H1 (cell line): ENCODE measurements around the gene ARHGAP26. TPM values are rescaled to one million over a fixed set of nuclear protein-coding genes. Genes with fewer than 3 reads are reported as not detected.

ENCODE experiments used
- CTCF ChIA-PET: fragments of 300-600 bp; sonication (Branson Sonifier 250); formaldehyde crosslinking; loops from one replicate; lab custom pipeline; 2021; ENCODE audit not compliant: partially characterized antibody; lab: Charles Lee
- POLR2A ChIA-PET: fragments of 300-600 bp; sonication (Branson Sonifier 250); formaldehyde crosslinking; loops from one replicate; lab custom pipeline; 2021; ENCODE audit warnings: inconsistent platforms; ENCODE audit not compliant: partially characterized antibody; lab: Charles Lee
- DNase-seq, 2 experiments: peaks; one replicate each; pipeline versions ENCODE4 v3.0.0 to v3.0.0-alpha.2; 2010 to 2022; ENCODE audit warnings: low spot score in 2 of 2, low read depth in 1 of 2, mixed read lengths in 1 of 2
- FAIRE-seq: peaks from 2 replicates; lab custom pipeline; 2011; peaks lifted over from hg19 to GRCh38; lab: Jason Lieb, UNC
- H2AFZ ChIP-seq: 2 replicates; pipeline ENCODE4 v1.8.1; 2012; ENCODE audit warnings: low read length, inconsistent platforms
- H2AK5ac ChIP-seq: 2 replicates; pipeline ENCODE4 v1.6.1; 2013; ENCODE audit warnings: low read depth, low read length
- H2BK120ac ChIP-seq: replicated peaks from 2 replicates; pipeline ENCODE3; 2013; ENCODE audit warnings: low read depth, low read length, inconsistent platforms
- H2BK12ac ChIP-seq: 2 replicates; pipeline ENCODE4 v1.6.1; 2013; ENCODE audit warnings: low read depth, low read length
- H2BK15ac ChIP-seq: 2 replicates; pipeline ENCODE4 v1.6.1; 2013; ENCODE audit warnings: low read length
- H2BK20ac ChIP-seq: 2 replicates; pipeline ENCODE4 v1.6.1; 2013; ENCODE audit warnings: low read length
- H2BK5ac ChIP-seq: 2 replicates; pipeline ENCODE4 v1.6.1; 2013; ENCODE audit warnings: low read depth, low read length
- H3K14ac ChIP-seq: 2 replicates; pipeline ENCODE4 v1.6.1; 2013; ENCODE audit warnings: inconsistent platforms; ENCODE audit not compliant: insufficient read length
- H3K18ac ChIP-seq: 2 replicates; pipeline ENCODE4 v1.6.1; 2013; ENCODE audit warnings: low read length; ENCODE audit errors: extremely low read depth
- H3K23ac ChIP-seq: 2 replicates; pipeline ENCODE4 v1.6.1; 2013; ENCODE audit warnings: inconsistent platforms; ENCODE audit not compliant: insufficient read length
- H3K23me2 ChIP-seq: 2 replicates; pipeline ENCODE4 v1.6.1; 2013; ENCODE audit warnings: low read depth, low read length
- H3K27ac ChIP-seq: 2 replicates; pipeline ENCODE4 v1.6.1; 2011; ENCODE audit warnings: low read depth, low read length, inconsistent platforms
- H3K27me3 ChIP-seq, 4 experiments: replicated peaks in 1 of 4; 1 replicate in 1 of 4; 2 replicates in 3 of 4; pipeline versions ENCODE4 v1.6.1 to v1.8.1; 2011 to 2013; ENCODE audit warnings: low read length in 3 of 4, mild to moderate bottlenecking in 3 of 4, inconsistent platforms in 2 of 4, mixed read lengths in 2 of 4, moderate library complexity in 1 of 4; ENCODE audit not compliant: control insufficient read depth in 3 of 4, insufficient read depth in 3 of 4; ENCODE audit errors: extremely low read depth in 1 of 4
- H3K36me3 ChIP-seq, 4 experiments: 2 replicates each; pipeline versions ENCODE4 v1.6.1 to v1.8.1; 2011 to 2013; ENCODE audit warnings: mild to moderate bottlenecking in 4 of 4, low read length in 3 of 4, moderate library complexity in 2 of 4, control low read depth in 1 of 4, inconsistent platforms in 1 of 4; ENCODE audit not compliant: insufficient read depth in 4 of 4, control insufficient read depth in 2 of 4
- H3K4ac ChIP-seq: replicated peaks from 2 replicates; pipeline ENCODE3; 2013; ENCODE audit warnings: low read length, low read depth, mixed read lengths, inconsistent platforms; ENCODE audit not compliant: insufficient read length
- H3K4me1 ChIP-seq, 4 experiments: replicated peaks in 1 of 4; 1 replicate in 1 of 4; 2 replicates in 3 of 4; pipeline versions ENCODE4 v1.6.1 to v1.8.1; 2011 to 2013; ENCODE audit warnings: low read length in 3 of 4, inconsistent platforms in 2 of 4, mixed read lengths in 1 of 4; ENCODE audit not compliant: insufficient read depth in 4 of 4, control insufficient read depth in 3 of 4
- H3K4me2 ChIP-seq, 2 experiments: 2 replicates each; pipeline versions ENCODE4 v1.6.1 to v1.8.1; 2011 to 2013; ENCODE audit warnings: low read depth in 2 of 2, low read length in 2 of 2, control low read depth in 1 of 2, inconsistent platforms in 1 of 2, mild to moderate bottlenecking in 1 of 2; ENCODE audit not compliant: insufficient read depth in 1 of 2
- H3K4me3 ChIP-seq, 4 experiments: fragments of 200-600, 300-600 bp in 1 of 4; sonication (generic), shearing (Covaris generic), sonication (Bioruptor Twin) in 1 of 4; 2 replicates each; pipeline versions ENCODE4 v1.5.1 to v1.8.1; 2011 to 2016; ENCODE audit warnings: low read length in 4 of 4, low read depth in 3 of 4, control low read depth in 2 of 4, inconsistent platforms in 2 of 4, mild to moderate bottlenecking in 2 of 4, mixed read lengths in 1 of 4, moderate library complexity in 1 of 4; ENCODE audit not compliant: insufficient read depth in 2 of 4; ENCODE audit errors: extremely low read depth in 1 of 4
- H3K56ac ChIP-seq: replicated peaks from 2 replicates; pipeline ENCODE3; 2013; ENCODE audit warnings: low read depth, mild to moderate bottlenecking, mixed read lengths, low read length, inconsistent platforms; ENCODE audit not compliant: insufficient read length
- H3K79me1 ChIP-seq: 2 replicates; pipeline ENCODE4 v1.6.1; 2013; ENCODE audit warnings: low read depth, low read length, control low read depth
- H3K79me2 ChIP-seq, 2 experiments: 2 replicates each; pipeline versions ENCODE4 v1.6.1 to v1.8.1; 2012 to 2013; ENCODE audit warnings: low read length in 2 of 2, mild to moderate bottlenecking in 2 of 2, inconsistent platforms in 1 of 2; ENCODE audit not compliant: insufficient read depth in 2 of 2, control insufficient read depth in 1 of 2
- H3K9ac ChIP-seq, 4 experiments: replicated peaks in 1 of 4; 1 replicate in 1 of 4; 2 replicates in 3 of 4; pipeline versions ENCODE4 v1.6.1 to v1.8.1; 2011 to 2013; ENCODE audit warnings: low read depth in 3 of 4, low read length in 3 of 4, control low read depth in 2 of 4, mild to moderate bottlenecking in 2 of 4, moderate library complexity in 2 of 4, inconsistent platforms in 1 of 4; ENCODE audit errors: extremely low read depth in 1 of 4
- H3K9me3 ChIP-seq, 2 experiments: 2 replicates each; pipeline versions ENCODE4 v1.6.1 to v1.8.1; 2012 to 2013; ENCODE audit warnings: mild to moderate bottlenecking in 2 of 2, moderate library complexity in 2 of 2, control low read depth in 1 of 2, inconsistent platforms in 1 of 2, low read depth in 1 of 2, low read length in 1 of 2, mixed read lengths in 1 of 2; ENCODE audit not compliant: insufficient read depth in 2 of 2
- H4K20me1 ChIP-seq, 2 experiments: replicated peaks in 1 of 2; 2 replicates each; pipeline versions ENCODE3 to v1.8.1; 2011 to 2013; ENCODE audit warnings: inconsistent platforms in 2 of 2, low read length in 2 of 2, mild to moderate bottlenecking in 1 of 2; ENCODE audit not compliant: insufficient read depth in 2 of 2, control insufficient read depth in 1 of 2
- H4K5ac ChIP-seq: 2 replicates; pipeline ENCODE4 v1.6.1; 2013; ENCODE audit warnings: low read length, low read depth, mixed read lengths, inconsistent platforms; ENCODE audit not compliant: insufficient read length
- H4K8ac ChIP-seq: 2 replicates; pipeline ENCODE4 v1.8.0; 2013; ENCODE audit warnings: mild to moderate bottlenecking, moderate library complexity, low read length, inconsistent platforms; ENCODE audit not compliant: insufficient read depth; ENCODE audit errors: extremely low read depth
- H4K91ac ChIP-seq: replicated peaks from 2 replicates; pipeline ENCODE3; 2013; ENCODE audit warnings: low read length, mixed read lengths, inconsistent platforms; ENCODE audit not compliant: insufficient read length
- HDAC6 ChIP-seq: IDR thresholded peaks from one replicate; pipeline ENCODE4 v1.7.1; 2012; ENCODE audit warnings: low read depth, mild to moderate bottlenecking, inconsistent platforms, low read length, moderate library complexity
- JUND ChIP-seq: IDR thresholded peaks from 2 replicates; pipeline ENCODE4 v1.6.1; 2011; ENCODE audit warnings: mild to moderate bottlenecking, improper control_type of control experiment, low read length
- MAFK ChIP-seq: IDR thresholded peaks from 2 replicates; pipeline ENCODE4 v1.6.1; 2012; ENCODE audit warnings: low read depth, mild to moderate bottlenecking, improper control_type of control experiment, low read length
- RNF2 ChIP-seq: fragments of 200-900, 300-1000 bp; sonication (generic); IDR thresholded peaks from 2 replicates; pipeline ENCODE4 v1.7.1; 2016; ENCODE audit warnings: borderline replicate concordance, low read depth, mild to moderate bottlenecking, antibody characterized with exemption, low read length; ENCODE audit not compliant: poor library complexity, severe bottlenecking; ENCODE audit errors: missing control alignments
- TAF1 ChIP-seq: IDR thresholded peaks from 2 replicates; pipeline ENCODE4 v1.6.1; 2011; ENCODE audit warnings: mild to moderate bottlenecking, low read depth, low read length
- TCF12 ChIP-seq: IDR thresholded peaks from 2 replicates; pipeline ENCODE4 v1.6.1; 2011; ENCODE audit warnings: low read depth, mild to moderate bottlenecking, low read length
- WGBS, 2 experiments: shearing (Covaris generic) in 1 of 2; methylation state at CpG; one replicate each; pipeline versions ENCODE4 v1.1.6 to v1.1.7; 2013 to 2015; ENCODE audit warnings: low lambda C conversion rate in 2 of 2, mixed read lengths in 2 of 2, inconsistent platforms in 1 of 2, low coverage in 1 of 2, missing lambda C conversion rate in 1 of 2; ENCODE audit not compliant: insufficient replicate concordance in 2 of 2, insufficient coverage in 1 of 2, insufficient read length in 1 of 2; ENCODE audit errors: extremely low coverage in 1 of 2, missing lambda C conversion rate in 1 of 2; 5-methylcytosine and 5-hydroxymethylcytosine counted together
- polyA plus RNA-seq, 7 experiments: library from polyadenylated mRNA; depleted of rRNA in 3 of 7; stranded (reverse) in 5 of 7; unstranded in 2 of 7; fragments of >200 nt in 5 of 7; fragments of 200-250 nt in 2 of 7; gene quantifications; 1 replicate in 5 of 7; 2 replicates in 1 of 7; 4 replicates in 1 of 7; pipeline versions ENCODE4 v1.2.1 to v1.2.3, GENCODE V29; 2011 to 2013; ENCODE audit warnings: missing spikeins in 2 of 7, mixed read lengths in 2 of 7
- total RNA-seq: library from RNA; stranded (reverse); fragmentation: NEBNext Ultra II Directional; extraction: Animal tissue kit (Norgen Biotek cat#: 25700); gene quantifications from 2 replicates; pipeline ENCODE4 v1.2.1, GENCODE V29; 2021

The ARHGAP26 gene
- total and polyA plus RNA-seq, 2 of the 8 experiments (the other 6 are each of a cell fraction or from before 2014, with no cell fraction given): 7.1 to 24.8 TPM

GRCh38 chr5:143024228-143024920 is 254.2 kb downstream of the ARHGAP26 start:
- POLR2A ChIA-PET: interaction anchor here (0.6 to 1.0 kb wide), 2 partner anchors 8 to 258 kb away, joined by 3 read pairs; no protein-coding TSS in a partner anchor
- H2AFZ ChIP-seq: no peak overlapping the region
- H3K9me3 ChIP-seq: no peaks in the 10 kb centered on the region
- H2BK5ac ChIP-seq: no peak overlapping the region
- no peak for TF ChIP-seq TAF1
- TF ChIP-seq TCF12: no peak
- TF ChIP-seq HDAC6: no peak
- TF ChIP-seq RNF2: no peak
- TF ChIP-seq JUND: no peak
- TF ChIP-seq MAFK: no peak
- FAIRE-seq (no peak), DNase-seq (no peak)
- no peak overlapping the region for H2BK120ac ChIP-seq
- 81% methylated on average over 5 of the region's 5 CpGs; no CpG with 5 or more reads in 1 of the 2 experiments for WGBS, 2 experiments
- CTCF ChIA-PET: interaction anchor here (0.8 to 1.1 kb wide), 6 partner anchors 8 to 934 kb away, joined by 3 to 4 read pairs (median 4); partner anchors contain the start of gene NR3C1
- no peaks in the 10 kb centered on the region for H3K27me3 ChIP-seq
- H4K8ac ChIP-seq: no peak overlapping the region
- no peak overlapping the region for H3K18ac ChIP-seq
- H4K20me1 ChIP-seq: no peaks in the 10 kb centered on the region
- peaks cover 2% of the 10 kb centered on the region; the same call in 1 of the 2 replicates for H3K23me2 ChIP-seq
- H3K36me3 ChIP-seq: no peaks in the 10 kb centered on the region
- H3K4me1 ChIP-seq: peaks cover 2 to 11% (median 7%) of the 10 kb centered on the region in 4 experiments; a peak in 4 of 7 replicates
- H3K4me3 ChIP-seq: no peak overlapping the region
- H3K9ac ChIP-seq: no peak overlapping the region
- H4K91ac ChIP-seq: no peak overlapping the region
- no peak overlapping the region for H3K14ac ChIP-seq
- no peak overlapping the region for H3K56ac ChIP-seq
- H3K23ac ChIP-seq: no peak overlapping the region
- no peak overlapping the region; the same call in 1 of the 2 replicates for H2AK5ac ChIP-seq
- H3K79me1 ChIP-seq: no peaks in the 10 kb centered on the region
- H2BK15ac ChIP-seq: no peak overlapping the region
- no peak overlapping the region for H3K4ac ChIP-seq
- no peak overlapping the region for H4K5ac ChIP-seq
- no peak overlapping the region for H3K27ac ChIP-seq
- no peak overlapping the region for H2BK20ac ChIP-seq
- no peak overlapping the region for H2BK12ac ChIP-seq
- H3K79me2 ChIP-seq: no peaks in the 10 kb centered on the region
- H3K4me2 ChIP-seq: no peak overlapping the region
